Activated CD4-positive, alpha-beta T cell treated with anti-CD3 and anti-CD28 coated beads, Interleukin-2, Interleukin-6, amounts not matched to agents 100 ng/mL and 50 ng/mL, durations not matched to agents 16 hours and 8 hours (primary cell): ENCODE data around the gene RPTOR.
"Not testable (repeated sequence)": the region's sequence is repeated elsewhere in the genome, so short reads cannot be mapped to it uniquely, and the experiment has no call there.

ENCODE experiments used
- DNase-seq: peaks from one replicate; pipeline ENCODE4 v3.0.0-alpha.2; 2020

The RPTOR gene

DNA sequence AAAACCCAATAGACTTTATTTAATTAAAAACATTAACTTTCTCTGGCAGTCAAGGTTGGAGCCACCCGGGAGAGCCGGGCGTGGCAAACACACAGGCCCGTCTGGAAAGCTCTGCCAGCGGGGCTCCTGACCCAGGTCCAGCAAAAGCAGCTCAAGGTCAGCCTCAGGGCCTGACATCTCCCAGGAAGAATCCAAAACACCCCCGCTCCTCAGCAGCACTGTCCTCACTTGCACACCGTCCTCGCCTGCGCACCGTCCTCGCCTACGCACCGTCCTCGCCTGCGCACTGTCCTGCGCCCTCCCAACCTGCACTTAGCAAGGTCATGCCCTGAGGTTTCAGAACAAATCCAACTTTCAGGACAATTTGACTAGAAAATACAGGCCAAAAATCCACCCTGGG, 31.4 kb upstream of the RPTOR start:
- DNase-seq = no peak

DNA sequence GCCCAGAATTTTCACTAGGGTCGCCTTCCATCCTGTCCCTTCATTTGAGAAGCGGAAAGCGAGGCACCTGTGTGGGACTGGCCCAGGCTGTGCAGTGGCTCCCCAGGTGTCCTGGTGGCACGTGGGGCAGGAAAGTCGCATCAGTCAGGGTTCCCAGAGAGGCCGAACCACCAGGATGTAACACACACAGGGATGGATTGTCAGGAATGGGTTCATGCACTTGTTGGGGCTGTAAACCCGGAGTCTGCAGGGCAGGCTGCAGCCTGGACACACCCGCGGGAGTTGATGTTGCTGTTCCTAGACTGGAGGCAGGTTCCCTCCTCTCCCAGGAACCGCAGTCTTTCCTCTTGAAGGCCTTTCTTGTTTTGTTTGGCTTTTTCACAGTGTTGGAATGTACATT, 30.7 kb upstream of the RPTOR start:
- no peak for DNase-seq

DNA sequence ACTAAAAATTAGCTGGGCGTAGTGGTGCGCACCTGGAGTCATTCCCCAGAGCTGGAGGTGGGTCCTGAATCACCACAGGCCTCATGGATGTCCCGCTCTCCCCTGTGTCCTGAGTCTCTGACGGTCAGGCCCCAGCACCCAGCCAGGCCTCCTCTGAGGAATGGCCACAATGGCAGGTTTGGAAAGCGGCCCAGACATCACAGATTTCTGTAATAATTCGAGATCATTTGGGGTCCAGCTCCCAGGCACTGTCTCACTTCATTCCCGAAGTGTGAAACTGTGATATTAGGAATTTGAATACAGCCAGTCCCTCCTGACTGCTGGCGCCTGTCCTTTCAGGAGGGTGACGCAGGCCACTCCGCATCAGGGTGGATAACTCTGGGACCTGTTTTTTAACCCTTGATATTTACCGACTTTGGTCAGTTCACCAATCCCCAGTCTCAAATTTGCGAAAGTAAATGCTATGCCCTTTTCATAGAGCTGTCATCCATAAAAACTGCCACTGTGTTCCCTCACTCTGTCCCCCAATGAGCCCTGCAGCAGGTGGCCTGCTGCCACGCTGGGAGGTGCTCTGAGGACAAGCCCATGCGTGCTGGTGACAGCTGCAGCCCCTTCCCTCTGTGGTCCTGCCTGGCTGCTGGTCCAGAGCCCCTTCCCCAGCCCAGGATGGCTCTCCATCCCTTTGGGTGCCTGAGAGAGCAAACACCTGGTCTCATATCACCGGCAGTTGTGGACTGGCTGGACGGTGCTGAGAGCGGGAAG, 28.3 kb upstream of the RPTOR start:
- no peak for DNase-seq

DNA sequence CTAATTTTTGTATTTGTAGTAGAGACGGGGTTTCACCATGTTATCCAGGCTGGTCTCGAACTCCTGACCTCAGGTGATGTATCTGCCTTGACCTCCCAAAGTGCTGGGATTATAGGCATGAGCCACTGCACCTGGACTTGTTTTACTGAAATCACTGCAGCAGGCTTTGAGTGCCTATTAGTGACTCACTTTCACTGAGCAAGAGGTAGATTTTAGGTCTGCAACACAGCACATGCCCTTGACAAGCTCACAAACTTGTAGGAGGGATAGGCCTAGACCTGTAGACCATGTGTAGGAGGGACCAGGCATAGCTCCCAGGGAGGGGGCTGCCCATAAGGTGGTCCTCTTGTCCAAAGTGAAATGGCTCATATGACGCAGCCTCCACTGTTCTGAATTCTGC, 27.0 kb upstream of the RPTOR start:
- DNase-seq = no peak

DNA sequence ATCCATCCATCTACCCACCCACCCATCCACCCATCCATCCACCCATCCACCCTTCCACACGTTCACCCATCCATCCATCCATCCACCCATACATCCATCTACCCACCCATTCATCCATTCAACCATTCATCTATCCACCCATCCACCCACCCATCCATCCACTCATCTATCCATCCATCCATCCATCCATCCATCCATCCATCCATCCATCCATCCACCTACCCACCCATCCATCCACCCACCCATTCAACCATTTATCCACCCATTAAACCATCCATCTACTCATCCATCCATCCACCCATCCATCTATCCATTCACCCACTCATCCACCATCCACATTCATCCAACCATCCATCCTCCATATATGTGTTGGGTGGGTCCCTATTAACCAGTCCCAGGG, 26.2 kb upstream of the RPTOR start:
- DNase-seq = no peak

DNA sequence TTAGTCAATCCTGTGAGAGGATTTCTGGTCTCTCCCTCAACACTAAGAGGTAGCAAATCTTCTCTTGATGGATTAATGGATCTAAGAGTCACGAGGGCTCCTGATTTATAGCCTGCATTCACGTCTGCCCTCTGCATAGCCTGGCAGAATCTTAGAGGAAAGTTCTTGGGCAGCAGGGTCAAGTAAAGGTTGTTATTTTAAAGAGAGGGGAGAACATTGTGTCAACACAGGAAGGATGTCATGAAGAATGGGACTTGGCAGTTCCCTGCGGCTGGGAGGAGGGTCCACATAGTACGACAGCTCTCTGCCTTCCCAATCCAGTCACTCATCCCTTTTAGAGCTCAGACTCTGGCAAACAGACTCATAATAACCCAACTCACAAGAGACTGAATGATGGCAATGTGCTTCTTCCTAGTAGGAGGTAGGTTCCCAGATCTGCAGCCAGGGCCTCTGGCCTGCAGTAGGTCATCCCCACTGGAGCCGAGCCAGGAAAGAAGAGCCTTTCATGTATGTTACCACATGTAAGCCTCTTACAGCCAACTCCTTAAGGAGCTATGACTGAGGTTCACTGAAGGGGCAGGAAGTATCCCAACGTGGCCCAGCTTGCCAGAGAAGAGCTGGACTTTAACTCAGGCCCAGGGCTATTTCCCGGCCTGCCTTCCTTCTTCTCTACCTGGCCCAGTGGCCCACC, 25.4 kb upstream of the RPTOR start:
- DNase-seq = no peak

DNA sequence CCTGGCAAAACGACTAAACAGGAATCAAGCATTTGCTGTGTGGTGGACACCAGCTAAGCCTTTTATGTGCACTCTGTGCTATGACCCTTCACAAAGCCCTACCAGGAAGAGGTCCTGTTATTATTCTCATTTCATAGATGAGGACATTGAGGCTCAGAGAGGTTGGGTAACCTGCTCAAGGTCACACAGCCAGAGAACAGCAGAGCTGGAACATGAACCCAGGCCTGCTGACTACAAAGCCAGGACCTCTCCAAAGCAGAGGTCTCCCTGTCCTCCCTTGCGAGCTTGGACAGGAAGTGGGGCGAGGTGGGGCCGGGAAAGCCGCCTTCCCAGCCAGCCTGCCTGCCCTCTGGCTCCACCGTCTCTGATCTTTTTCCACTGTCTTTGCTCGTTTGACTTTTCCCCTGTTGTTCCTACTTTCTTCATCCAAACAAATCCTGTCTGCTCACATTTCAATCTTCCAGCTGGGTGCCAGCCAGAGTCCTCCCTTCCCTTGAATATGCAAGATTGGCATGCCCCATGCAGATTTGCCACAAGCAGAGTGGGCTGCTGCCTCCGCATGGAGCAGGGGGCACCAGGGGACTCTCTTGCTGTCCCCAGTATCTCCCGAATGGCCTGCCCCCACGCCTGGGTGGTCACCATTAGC, 23.7 kb upstream of the RPTOR start:
- DNase-seq = no peak

DNA sequence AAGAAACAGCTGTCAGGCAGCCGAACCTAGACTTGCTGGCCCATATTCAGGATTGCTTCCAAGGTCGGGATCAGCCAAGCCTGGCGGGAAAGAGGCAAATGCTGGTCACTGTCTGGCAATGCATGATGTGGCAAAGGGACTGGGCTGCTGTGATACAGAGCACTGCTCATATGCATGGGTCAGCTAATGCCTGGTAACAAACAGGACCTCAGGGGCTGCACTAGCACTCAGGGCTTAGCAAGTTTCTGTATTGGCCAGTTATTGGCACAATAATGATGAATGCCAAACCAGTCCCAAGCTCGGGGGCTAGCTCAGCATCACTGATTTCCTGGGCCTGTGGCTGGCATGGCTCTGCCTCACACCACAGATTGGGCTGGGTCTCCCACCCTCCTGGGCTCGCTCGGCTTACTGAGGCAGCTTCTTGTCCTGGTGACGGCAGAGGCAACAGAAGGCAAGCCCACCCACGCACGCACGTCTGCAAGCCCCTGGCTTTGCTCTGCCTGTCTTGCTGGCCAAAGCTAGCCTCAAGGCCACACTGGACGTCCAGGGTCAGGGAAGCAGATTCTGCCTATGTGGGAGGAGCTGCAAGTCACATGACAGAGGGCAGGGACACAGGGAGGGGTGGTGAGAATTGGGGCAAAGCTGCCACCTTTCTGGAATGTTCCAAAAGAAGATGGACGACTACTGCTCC, 21.4 kb upstream of the RPTOR start:
- DNase-seq = no peak

DNA sequence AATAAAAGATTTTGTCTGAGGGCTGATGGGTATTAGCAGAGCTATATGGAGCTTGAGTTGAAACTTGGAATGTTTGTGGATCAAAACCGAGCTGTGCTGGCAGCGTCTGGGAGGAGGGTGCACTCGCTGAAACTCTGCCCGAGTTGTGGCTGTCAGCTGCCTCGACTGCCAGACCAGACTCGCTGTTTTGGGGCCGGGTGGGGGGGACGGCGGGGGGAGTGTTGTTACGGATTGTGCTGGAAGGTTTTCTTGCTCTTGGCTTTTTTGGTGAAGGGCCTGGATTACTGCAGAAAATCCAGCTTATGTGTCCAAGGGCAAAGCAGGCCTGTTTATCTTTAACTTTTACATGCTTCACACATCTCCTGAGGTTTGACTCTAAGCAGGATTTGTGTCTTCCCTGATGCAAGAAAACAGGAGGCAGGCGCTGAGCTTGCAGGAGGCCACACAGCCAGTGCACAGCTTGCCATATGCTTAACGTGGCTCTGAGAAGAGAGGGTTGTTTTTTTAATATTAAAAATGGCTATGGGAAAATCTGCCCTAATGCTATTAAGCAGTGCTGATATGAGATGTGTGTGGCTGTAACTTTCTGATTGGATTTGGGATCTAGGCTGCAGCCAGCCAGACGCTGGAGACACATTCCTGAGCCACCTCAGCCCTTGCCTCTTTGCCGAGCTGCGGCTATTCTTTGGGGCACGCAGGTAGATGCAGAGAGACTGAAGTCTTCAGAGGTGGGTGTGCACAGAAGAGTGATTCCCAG, 20.5 kb upstream of the RPTOR start:
- DNase-seq = no peak

DNA sequence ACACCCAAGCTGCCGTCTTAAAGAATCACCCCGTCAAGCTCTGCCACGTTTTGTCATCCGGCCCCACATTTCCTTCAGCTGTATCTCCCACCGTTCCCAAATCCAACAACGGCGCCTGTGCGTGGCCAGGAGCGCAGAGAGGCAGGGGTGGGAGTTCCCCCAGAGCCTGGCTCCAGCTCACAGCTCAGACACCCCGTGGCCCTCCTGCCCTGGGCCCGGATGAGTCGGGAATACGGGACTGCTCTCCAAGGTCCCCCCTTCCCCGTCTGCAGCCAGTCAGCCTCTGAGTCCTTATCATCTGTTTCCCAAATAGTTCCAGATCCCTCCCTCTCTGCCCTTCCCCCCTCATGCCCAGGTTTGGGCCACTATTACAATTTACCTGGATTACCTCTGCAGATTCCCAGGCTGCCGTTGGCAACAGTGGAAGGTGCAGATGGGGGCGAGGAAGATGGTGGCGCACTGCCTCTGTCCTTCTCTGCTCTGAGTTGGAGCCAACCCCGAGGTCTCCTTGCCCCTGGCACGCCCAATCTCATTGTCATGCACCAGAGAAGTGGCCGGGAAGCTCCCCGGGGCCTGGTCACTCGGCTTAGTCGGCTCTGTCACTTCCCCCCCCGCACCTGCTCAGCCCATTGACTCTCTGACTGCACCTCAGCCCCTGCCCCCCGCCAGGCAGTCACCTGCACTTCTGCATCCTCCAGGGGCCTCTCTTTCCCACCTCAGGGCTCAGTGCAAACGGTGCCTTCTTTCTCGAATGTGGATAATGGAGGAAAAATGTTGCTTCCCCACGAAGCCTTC, 18.3 kb upstream of the RPTOR start:
- no peak for DNase-seq

DNA sequence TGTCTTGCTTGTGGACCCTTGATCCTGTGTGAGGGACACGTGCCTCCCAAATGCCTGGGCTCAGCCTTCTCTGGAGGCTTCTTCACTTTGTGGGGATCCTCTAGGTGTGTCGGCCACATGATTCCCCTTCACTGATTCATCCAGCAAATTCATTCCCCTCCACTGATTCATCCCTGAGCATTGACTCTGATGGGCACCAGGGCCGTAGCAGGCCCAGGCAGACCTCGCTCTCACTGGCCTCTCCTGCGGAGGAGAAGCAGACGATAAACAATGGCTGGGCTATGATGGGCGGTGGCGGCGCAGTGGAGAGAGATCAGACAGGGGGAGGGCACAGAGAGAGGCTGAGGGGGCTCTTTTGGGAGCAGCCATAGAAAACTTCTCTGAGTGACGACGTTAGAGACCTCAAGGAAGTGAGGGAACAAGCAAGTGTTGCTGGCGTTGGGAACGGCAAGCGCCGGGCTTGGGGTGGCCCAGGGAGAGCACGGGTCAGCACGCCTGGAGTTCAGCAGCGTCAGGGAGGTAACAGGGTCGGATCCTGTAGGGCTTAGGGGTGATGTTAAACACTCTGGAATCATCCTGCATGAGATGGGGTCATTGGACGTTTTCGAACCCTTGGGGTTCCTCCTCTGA, 17.5 kb upstream of the RPTOR start:
- no peak for DNase-seq

DNA sequence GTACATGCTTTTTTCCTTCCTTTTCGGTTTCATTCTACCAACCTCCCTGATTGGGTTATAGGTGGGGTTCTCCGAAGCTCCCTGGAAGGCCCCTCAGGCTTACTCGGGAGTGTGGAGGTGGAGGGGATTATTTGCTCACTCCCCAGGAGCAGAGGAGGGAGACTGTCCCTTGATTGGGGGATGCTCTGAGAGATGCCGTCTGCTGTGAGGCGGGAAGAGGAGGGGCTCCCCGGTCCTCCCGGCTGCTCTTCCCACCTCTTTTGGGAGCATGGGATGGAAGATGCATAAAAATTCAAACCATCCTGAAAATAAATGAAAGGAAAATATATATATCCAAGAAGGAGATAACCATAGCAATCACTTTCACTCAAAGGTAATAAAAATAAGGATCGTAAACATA, 16.1 kb upstream of the RPTOR start:
- DNase-seq = no peak

DNA sequence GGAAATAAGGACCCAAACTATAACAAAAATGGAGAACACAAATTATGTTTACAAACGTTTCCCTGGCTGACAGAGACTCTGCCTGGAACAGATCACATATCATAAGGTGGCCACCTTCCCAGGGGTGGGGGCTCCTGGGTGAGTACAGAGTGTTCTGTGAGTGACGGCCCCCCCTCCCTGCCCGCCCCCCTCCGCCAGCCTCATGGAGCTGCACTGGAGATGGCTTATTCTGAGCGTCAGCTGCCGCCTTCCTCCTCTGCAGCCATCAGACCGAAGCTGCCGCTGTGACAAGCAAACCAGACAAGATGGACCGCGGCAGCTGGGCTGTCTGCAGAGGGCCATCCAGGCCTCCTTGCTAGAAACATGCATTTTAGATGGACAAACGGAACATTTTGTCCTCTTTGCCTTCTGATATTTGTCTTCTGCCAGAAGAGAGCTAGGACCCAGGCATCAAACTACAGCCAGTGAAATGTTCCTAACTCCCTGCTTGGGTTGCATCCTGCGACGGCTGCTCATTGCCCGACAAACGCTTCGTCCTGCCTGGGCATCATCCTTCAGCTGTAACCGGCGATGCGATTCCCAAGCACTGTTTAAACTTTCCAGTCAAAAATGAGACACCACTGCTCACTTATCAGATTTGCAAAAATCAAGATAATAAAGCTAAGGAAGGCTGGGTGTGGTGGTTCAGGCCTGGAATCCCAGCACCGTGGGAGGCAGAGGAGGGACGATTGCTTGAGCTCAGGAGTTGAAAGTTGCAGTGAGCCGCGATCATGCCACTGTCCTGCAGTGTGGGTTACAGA, 15.3 kb upstream of the RPTOR start:
- no peak for DNase-seq

DNA sequence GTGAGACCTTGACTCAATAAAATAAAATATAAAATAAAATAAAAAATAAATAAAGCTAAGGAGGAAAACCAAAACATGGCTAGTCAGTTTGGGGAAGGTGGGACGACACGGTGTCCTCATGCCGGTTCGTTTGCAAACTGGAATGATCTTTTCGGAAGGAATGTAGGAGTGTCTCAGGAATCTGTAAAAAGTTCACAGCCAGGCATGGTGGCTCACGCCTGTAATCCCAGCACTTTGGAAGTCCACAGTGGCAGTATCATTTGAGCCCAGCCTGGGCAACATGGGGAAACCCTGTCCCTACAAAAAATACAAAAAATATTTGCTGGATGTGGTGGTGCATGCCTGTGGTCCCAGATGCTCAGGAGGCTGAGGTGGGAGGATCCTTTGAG, 14.7 kb upstream of the RPTOR start:
- no peak for DNase-seq

DNA sequence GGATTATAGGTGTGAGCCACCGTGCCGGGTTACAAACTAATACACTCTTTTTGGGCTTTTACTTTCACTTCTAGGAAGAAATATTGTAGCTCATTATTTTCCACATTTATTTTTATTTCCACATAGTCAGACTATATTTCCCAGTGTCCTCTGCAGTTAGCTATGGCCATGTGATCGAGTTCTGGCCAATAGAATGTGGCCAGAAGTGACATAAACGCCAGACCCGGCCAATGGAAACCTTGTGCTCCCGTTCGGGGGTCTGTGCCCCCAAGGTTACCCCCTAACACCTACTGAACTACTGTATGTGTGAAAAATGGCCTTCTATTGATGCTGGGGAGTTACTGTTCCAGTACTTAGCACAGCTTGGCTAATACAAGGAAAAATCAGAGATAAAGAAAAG, 13.2 kb upstream of the RPTOR start:
- DNase-seq = no peak

DNA sequence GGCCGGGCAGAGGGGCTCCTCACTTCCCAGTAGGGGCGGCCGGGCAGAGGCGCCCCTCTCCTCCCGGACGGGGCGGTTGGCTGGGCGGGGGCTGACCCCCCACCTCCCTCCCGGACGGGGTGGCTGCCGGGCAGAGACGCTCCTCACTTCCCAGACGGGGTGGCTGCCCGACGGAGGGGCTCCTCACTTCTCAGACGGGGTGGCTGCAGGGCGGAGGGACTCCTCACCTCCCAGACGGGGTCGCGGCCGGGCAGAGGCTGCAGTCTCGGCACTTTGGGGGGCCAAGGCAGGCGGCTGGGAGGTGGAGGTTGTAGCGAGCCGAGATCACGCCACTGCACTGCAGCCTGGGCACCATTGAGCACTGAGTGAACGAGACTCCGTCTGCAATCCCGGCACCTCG, 7.3 kb upstream of the RPTOR start:
- not testable (repeated sequence) for DNase-seq

DNA sequence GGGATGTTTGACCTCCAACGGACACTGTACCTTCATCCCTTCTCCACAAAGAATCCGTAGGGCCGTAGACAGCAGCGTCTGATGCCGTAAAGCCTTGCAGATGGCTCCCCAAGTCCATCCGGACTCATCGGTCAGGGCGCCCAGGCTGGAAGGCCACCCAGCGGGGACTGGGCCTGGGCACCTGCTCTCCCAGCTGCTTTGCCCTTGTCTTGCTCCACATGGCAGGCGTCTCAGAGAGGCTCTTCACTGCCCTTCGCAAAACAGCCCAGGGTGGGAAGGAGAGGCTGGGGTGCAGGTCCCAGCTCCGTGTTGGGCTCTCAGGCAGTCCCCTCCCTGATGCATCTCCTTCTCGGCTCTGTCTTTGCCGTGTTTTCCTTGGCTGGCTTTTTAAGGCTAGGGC, 6.2 kb upstream of the RPTOR start:
- no peak for DNase-seq

DNA sequence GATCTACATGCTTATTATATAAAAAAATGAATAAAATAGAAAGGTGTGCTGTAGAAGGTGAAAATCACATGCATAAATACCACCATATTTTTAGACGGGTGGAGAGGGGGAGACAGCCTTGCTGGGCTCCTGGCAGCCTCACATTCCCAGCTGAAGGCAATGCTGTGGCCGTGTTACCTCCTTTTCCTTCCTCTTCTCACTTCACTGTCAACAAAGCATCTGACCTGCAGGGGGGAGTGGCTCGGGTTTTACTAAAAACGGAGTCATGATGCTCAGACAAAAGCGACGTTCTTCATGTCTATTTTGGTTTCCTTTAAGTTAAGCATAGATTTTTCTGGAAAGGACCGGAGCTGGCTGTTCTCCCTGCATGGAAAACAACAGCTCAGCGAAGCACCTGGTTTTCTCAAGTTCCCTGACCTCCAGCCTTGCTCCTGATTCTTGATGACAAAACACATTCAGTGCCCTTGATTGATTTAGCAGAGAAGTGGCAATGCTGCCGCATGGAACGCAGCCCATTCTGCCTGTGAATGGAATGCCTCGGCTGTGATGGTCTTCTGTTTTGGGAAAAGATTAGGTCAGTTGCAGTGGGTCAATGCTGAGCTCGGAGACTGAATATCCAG, 5.5 kb upstream of the RPTOR start:
- no peak for DNase-seq

DNA sequence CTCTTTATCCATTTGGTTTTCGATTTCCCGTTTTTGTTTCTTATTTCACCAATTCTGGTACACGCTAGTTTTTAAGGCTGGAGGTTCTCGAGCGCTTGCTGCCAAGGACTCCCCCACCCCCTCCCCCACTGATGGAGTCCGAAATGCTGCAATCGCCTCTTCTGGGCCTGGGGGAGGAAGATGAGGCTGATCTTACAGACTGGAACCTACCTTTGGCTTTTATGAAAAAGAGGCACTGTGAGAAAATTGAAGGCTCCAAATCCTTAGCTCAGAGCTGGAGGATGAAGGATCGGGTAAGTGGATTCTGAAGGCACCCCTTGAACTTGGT, 825 bp downstream of the RPTOR start:
- no peak for DNase-seq

DNA sequence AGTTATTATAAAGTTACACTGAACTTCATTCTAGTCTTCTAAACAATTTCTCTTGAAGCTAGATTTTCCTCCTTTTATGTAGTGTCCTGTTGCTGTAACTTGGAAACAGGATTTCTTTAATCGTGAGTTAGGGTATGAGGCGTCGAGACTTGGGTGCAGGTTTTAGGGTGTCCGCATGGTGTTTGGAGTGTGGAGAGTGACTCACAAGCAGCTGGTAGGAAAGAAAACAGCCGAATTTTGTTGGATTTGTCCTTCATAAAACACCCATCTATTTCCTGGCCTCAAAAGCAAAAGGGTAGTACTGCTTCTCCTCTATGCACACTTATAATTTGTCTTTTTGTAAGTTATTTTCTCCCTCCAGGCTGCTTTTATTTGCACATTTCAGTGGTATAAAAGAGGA, 1.6 kb downstream of the RPTOR start:
- DNase-seq = no peak
